HEK293 (cell line): ENCODE results near the gene ROR2.
A peak's percentile ranks its signal among the peaks of the same experiment; 100 is the strongest.

Experiments
- CTCF ChIA-PET: fragments of 350-600 bp; formaldehyde crosslinking; extraction: SDS; loops from one replicate; lab custom pipeline; 2021; ENCODE audit warnings: antibody characterized with exemption; lab: Yijun Ruan, JAX
- POLR2A ChIA-PET: fragments of 300-600 bp; formaldehyde crosslinking; extraction: SDS; loops from one replicate; lab custom pipeline; 2020; ENCODE audit warnings: antibody characterized with exemption, inconsistent platforms; lab: Yijun Ruan, JAX
- H3K27ac ChIP-seq: fragments of 200-500 bp; sonication (Bioruptor generic); 2 replicates; pipeline ENCODE4 v1.5.1; 2014; ENCODE audit warnings: low read depth, low read length, control low read depth, inconsistent platforms; ENCODE audit errors: extremely low read depth
- H3K36me3 ChIP-seq, 2 experiments: fragments of 200-500 bp in 1 of 2; sonication (Bioruptor generic) in 1 of 2; 1 replicate in 1 of 2; 2 replicates in 1 of 2; pipeline ENCODE4 v1.5.1; 2014 to 2017; ENCODE audit warnings: inconsistent platforms in 2 of 2, low read length in 2 of 2; ENCODE audit not compliant: control insufficient read depth in 2 of 2, insufficient read depth in 1 of 2
- H3K4me1 ChIP-seq: fragments of 200-500 bp; sonication (Bioruptor generic); 2 replicates; pipeline ENCODE4 v1.5.1; 2014; ENCODE audit warnings: mild to moderate bottlenecking, low read length, inconsistent platforms; ENCODE audit not compliant: control insufficient read depth, insufficient read depth
- H3K4me3 ChIP-seq: 2 replicates; pipeline ENCODE4 v1.5.1; 2011; ENCODE audit warnings: low read depth, mild to moderate bottlenecking, control low read depth, low read length, moderate library complexity
- H3K9me3 ChIP-seq: fragments of 200-500 bp; sonication (Bioruptor generic); 2 replicates; pipeline ENCODE4 v1.5.1; 2014; ENCODE audit warnings: low read depth, low read length, inconsistent platforms; ENCODE audit not compliant: control insufficient read depth, insufficient read depth
- KLF17 ChIP-seq: fragments of 450-650 bp; formaldehyde crosslinking; IDR thresholded peaks from 2 replicates; pipeline ENCODE4 v1.5.1; 2016; ENCODE audit warnings: missing biosample characterization, missing genetic modification characterization
- KLF7 ChIP-seq: fragments of 450-650 bp; formaldehyde crosslinking; IDR thresholded peaks from 2 replicates; pipeline ENCODE4 v1.5.1; 2016; ENCODE audit warnings: missing biosample characterization, missing genetic modification characterization, borderline replicate concordance
- SETDB1 ChIP-seq: IDR thresholded peaks from one replicate; pipeline ENCODE4 v1.6.1; 2017; ENCODE audit warnings: mild to moderate bottlenecking, low read length, moderate library complexity, mixed read lengths; ENCODE audit not compliant: insufficient read length
- SP3 ChIP-seq: fragments of 450-650 bp; formaldehyde crosslinking; IDR thresholded peaks from 2 replicates; pipeline ENCODE4 v1.5.1; 2016; ENCODE audit warnings: missing biosample characterization, missing genetic modification characterization
- YY2 ChIP-seq: fragments of 450-650 bp; formaldehyde crosslinking; IDR thresholded peaks from 2 replicates; pipeline ENCODE4 v1.5.1; 2016; ENCODE audit warnings: missing biosample characterization, missing genetic modification characterization
- ZBTB6 ChIP-seq: fragments of 450-650 bp; formaldehyde crosslinking; IDR thresholded peaks from 2 replicates; pipeline ENCODE4 v1.5.1; 2017; ENCODE audit warnings: missing biosample characterization, missing genetic modification characterization
- ZNF132 ChIP-seq: fragments of 450-650 bp; formaldehyde crosslinking; IDR thresholded peaks from 2 replicates; pipeline ENCODE4 v1.5.1; 2017; ENCODE audit warnings: missing biosample characterization, missing genetic modification characterization, borderline replicate concordance
- ZNF133 ChIP-seq: fragments of 450-650 bp; formaldehyde crosslinking; IDR thresholded peaks from 2 replicates; pipeline ENCODE4 v1.5.1; 2016; ENCODE audit warnings: missing biosample characterization, missing genetic modification characterization
- ZNF175 ChIP-seq: fragments of 450-650 bp; formaldehyde crosslinking; IDR thresholded peaks from 2 replicates; pipeline ENCODE4 v1.5.1; 2016; ENCODE audit warnings: missing biosample characterization, missing genetic modification characterization
- ZNF416 ChIP-seq: fragments of 450-650 bp; formaldehyde crosslinking; IDR thresholded peaks from 2 replicates; pipeline ENCODE4 v1.5.1; 2016; ENCODE audit warnings: missing biosample characterization, missing genetic modification characterization
- ZNF426 ChIP-seq: fragments of 450-650 bp; formaldehyde crosslinking; IDR thresholded peaks from 2 replicates; pipeline ENCODE4 v1.5.1; 2017; ENCODE audit warnings: missing biosample characterization, missing genetic modification characterization, mild to moderate bottlenecking, inconsistent platforms, moderate library complexity
- ZNF501 ChIP-seq: fragments of 450-650 bp; formaldehyde crosslinking; IDR thresholded peaks from 2 replicates; pipeline ENCODE4 v1.5.1; 2016; ENCODE audit warnings: missing biosample characterization, missing genetic modification characterization
- ZNF548 ChIP-seq: fragments of 450-650 bp; formaldehyde crosslinking; IDR thresholded peaks from 2 replicates; pipeline ENCODE4 v1.5.1; 2016; ENCODE audit warnings: missing biosample characterization, missing genetic modification characterization
- ZNF624 ChIP-seq: fragments of 450-650 bp; formaldehyde crosslinking; IDR thresholded peaks from 2 replicates; pipeline ENCODE4 v1.5.1; 2017; ENCODE audit warnings: missing biosample characterization, missing genetic modification characterization
- ZNF654 ChIP-seq: fragments of 450-650 bp; formaldehyde crosslinking; IDR thresholded peaks from 2 replicates; pipeline ENCODE4 v1.5.1; 2016; ENCODE audit warnings: low read depth, missing biosample characterization, missing genetic modification characterization
- ZNF776 ChIP-seq: fragments of 450-650 bp; formaldehyde crosslinking; IDR thresholded peaks from 2 replicates; pipeline ENCODE4 v1.5.0; 2017; ENCODE audit warnings: missing biosample characterization, missing genetic modification characterization, borderline replicate concordance
- ZSCAN30 ChIP-seq: fragments of 450-650 bp; IDR thresholded peaks from 2 replicates; pipeline ENCODE4 v1.5.1; 2018; ENCODE audit warnings: missing biosample characterization, mild to moderate bottlenecking, missing genetic modification characterization, moderate library complexity
- TF ChIP-seq, protein P1 (sequence below): fragments of 450-650 bp; formaldehyde crosslinking; IDR thresholded peaks from 2 replicates; pipeline ENCODE4 v1.5.1; 2016; ENCODE audit warnings: missing biosample characterization, missing genetic modification characterization
- TF ChIP-seq, protein P2 (sequence below): fragments of 450-650 bp; formaldehyde crosslinking; IDR thresholded peaks from 2 replicates; pipeline ENCODE4 v1.5.1; 2016; ENCODE audit warnings: missing biosample characterization, missing genetic modification characterization
- TF ChIP-seq, protein P3 (sequence below): fragments of 450-650 bp; formaldehyde crosslinking; IDR thresholded peaks from 2 replicates; pipeline ENCODE4 v1.5.1; 2016; ENCODE audit warnings: missing biosample characterization, missing genetic modification characterization, borderline replicate concordance
- TF ChIP-seq, protein P4 (sequence below): fragments of 450-650 bp; formaldehyde crosslinking; IDR thresholded peaks from 2 replicates; pipeline ENCODE4 v1.5.1; 2016; ENCODE audit warnings: missing biosample characterization, missing genetic modification characterization

ROR2 gene

GRCh38 chr9:91883503-91883902, 66.5 kb downstream of the ROR2 start (continued):
- no peak for TF ChIP-seq ZNF624 (tag by site-specific recombination)
- TF ChIP-seq, protein P1, sequence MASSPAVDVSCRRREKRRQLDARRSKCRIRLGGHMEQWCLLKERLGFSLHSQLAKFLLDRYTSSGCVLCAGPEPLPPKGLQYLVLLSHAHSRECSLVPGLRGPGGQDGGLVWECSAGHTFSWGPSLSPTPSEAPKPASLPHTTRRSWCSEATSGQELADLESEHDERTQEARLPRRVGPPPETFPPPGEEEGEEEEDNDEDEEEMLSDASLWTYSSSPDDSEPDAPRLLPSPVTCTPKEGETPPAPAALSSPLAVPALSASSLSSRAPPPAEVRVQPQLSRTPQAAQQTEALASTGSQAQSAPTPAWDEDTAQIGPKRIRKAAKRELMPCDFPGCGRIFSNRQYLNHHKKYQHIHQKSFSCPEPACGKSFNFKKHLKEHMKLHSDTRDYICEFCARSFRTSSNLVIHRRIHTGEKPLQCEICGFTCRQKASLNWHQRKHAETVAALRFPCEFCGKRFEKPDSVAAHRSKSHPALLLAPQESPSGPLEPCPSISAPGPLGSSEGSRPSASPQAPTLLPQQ (tag by site-specific recombination), result no peak
- no peak for TF ChIP-seq YY2

GRCh38 chr9:91882627-91883026, 67.4 kb downstream of the ROR2 start:
- no peaks in the 10 kb centered on the region for H3K36me3 ChIP-seq
- POLR2A ChIA-PET, result no interaction called here
- CTCF ChIA-PET, result no interaction called here
- no peak overlapping the region for H3K4me3 ChIP-seq
- H3K4me1 ChIP-seq, result no peaks in the 10 kb centered on the region
- H3K27ac ChIP-seq, result no peak overlapping the region
- TF ChIP-seq ZNF654 (tag by site-specific recombination), result peak; percentile 25
- TF ChIP-seq ZNF548, result 0 out of 2 replicates have a peak, but pooled peaks have one; percentile 63
- TF ChIP-seq, protein P2, sequence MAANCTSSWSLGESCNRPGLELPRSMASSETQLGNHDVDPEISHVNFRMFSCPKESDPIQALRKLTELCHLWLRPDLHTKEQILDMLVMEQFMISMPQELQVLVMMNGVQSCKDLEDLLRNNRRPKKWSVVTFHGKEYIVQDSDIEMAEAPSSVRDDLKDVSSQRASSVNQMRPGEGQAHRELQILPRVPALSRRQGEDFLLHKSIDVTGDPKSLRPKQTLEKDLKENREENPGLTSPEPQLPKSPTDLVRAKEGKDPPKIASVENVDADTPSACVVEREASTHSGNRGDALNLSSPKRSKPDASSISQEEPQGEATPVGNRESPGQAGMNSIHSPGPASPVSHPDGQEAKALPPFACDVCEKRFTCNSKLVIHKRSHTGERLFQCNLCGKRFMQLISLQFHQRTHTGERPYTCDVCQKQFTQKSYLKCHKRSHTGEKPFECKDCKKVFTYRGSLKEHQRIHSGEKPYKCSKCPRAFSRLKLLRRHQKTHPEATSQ (tag by site-specific recombination), result no peak
- no peak for TF ChIP-seq ZBTB6 (tag by site-specific recombination)
- TF ChIP-seq ZNF426 (tag by site-specific recombination), result no peak
- no peaks in the 10 kb centered on the region for H3K9me3 ChIP-seq

GRCh38 chr9:91880378-91880972, 69.6 kb downstream of the ROR2 start:
- no peak overlapping the region for H3K27ac ChIP-seq
- H3K36me3 ChIP-seq, result no peaks in the 10 kb centered on the region
- H3K4me3 ChIP-seq, result no peak overlapping the region
- no peaks in the 10 kb centered on the region for H3K4me1 ChIP-seq
- ChIA-PET CTCF (interaction anchor here (0.9 kb wide), 1 partner anchor 69 kb away, joined by 3 read pairs; the partner anchor contains the start of gene ROR2), POLR2A (no interaction called here)
- no peaks in the 10 kb centered on the region for H3K9me3 ChIP-seq
- TF ChIP-seq KLF7 (tag by site-specific recombination) (no peak), ZSCAN30 (no peak), SP3 (no peak), ZNF416 (tag by site-specific recombination) (no peak), ZNF501 (tag by site-specific recombination) (no peak), ZNF776 (tag by site-specific recombination) (no peak), ZNF133 (tag by site-specific recombination) (no peak), ZNF132 (tag by site-specific recombination) (no peak), KLF17 (tag by site-specific recombination) (no peak), SETDB1 (no peak), ZNF175 (tag by site-specific recombination) (no peak)
- TF ChIP-seq, protein P3, sequence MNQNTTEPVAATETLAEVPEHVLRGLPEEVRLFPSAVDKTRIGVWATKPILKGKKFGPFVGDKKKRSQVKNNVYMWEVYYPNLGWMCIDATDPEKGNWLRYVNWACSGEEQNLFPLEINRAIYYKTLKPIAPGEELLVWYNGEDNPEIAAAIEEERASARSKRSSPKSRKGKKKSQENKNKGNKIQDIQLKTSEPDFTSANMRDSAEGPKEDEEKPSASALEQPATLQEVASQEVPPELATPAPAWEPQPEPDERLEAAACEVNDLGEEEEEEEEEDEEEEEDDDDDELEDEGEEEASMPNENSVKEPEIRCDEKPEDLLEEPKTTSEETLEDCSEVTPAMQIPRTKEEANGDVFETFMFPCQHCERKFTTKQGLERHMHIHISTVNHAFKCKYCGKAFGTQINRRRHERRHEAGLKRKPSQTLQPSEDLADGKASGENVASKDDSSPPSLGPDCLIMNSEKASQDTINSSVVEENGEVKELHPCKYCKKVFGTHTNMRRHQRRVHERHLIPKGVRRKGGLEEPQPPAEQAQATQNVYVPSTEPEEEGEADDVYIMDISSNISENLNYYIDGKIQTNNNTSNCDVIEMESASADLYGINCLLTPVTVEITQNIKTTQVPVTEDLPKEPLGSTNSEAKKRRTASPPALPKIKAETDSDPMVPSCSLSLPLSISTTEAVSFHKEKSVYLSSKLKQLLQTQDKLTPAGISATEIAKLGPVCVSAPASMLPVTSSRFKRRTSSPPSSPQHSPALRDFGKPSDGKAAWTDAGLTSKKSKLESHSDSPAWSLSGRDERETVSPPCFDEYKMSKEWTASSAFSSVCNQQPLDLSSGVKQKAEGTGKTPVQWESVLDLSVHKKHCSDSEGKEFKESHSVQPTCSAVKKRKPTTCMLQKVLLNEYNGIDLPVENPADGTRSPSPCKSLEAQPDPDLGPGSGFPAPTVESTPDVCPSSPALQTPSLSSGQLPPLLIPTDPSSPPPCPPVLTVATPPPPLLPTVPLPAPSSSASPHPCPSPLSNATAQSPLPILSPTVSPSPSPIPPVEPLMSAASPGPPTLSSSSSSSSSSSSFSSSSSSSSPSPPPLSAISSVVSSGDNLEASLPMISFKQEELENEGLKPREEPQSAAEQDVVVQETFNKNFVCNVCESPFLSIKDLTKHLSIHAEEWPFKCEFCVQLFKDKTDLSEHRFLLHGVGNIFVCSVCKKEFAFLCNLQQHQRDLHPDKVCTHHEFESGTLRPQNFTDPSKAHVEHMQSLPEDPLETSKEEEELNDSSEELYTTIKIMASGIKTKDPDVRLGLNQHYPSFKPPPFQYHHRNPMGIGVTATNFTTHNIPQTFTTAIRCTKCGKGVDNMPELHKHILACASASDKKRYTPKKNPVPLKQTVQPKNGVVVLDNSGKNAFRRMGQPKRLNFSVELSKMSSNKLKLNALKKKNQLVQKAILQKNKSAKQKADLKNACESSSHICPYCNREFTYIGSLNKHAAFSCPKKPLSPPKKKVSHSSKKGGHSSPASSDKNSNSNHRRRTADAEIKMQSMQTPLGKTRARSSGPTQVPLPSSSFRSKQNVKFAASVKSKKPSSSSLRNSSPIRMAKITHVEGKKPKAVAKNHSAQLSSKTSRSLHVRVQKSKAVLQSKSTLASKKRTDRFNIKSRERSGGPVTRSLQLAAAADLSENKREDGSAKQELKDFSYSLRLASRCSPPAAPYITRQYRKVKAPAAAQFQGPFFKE (tag by site-specific recombination), result no peak
- TF ChIP-seq, protein P4, sequence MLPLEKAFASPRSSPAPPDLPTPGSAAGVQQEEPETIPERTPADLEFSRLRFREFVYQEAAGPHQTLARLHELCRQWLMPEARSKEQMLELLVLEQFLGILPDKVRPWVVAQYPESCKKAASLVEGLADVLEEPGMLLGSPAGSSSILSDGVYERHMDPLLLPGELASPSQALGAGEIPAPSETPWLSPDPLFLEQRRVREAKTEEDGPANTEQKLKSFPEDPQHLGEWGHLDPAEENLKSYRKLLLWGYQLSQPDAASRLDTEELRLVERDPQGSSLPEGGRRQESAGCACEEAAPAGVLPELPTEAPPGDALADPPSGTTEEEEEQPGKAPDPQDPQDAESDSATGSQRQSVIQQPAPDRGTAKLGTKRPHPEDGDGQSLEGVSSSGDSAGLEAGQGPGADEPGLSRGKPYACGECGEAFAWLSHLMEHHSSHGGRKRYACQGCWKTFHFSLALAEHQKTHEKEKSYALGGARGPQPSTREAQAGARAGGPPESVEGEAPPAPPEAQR (tag by site-specific recombination), result no peak
